Lung (tissue), 12 donors: ENCODE measurements around the gene BTN2A1. TPM values are rescaled to one million over a fixed set of nuclear protein-coding genes. Genes with fewer than 3 reads are reported as not detected.
"Not testable (repeated sequence)": the region's sequence is repeated elsewhere in the genome, so short reads cannot be mapped to it uniquely, and the experiment has no call there.

ENCODE experiments used
- ATAC-seq: fragments of 200-7000 bp; cut with Tn5 transposase; one replicate; pipeline ENCODE4 v1.9.1; 2020; ENCODE audit warnings: moderate number of reproducible peaks; ENCODE audit not compliant: insufficient read depth, low FRiP score
- DNase-seq, 3 donors: peaks; one replicate each; pipeline ENCODE4 v3.0.0-alpha.2; 2013 to 2017
- H3K27ac ChIP-seq, 2 donors: one replicate each; pipeline ENCODE4 v1.5.1; 2013; ENCODE audit warnings: mild to moderate bottlenecking in 2 of 2, moderate library complexity in 2 of 2, control low read depth in 1 of 2, inconsistent platforms in 1 of 2, low read depth in 1 of 2, low read length in 1 of 2
- H3K27me3 ChIP-seq, 3 donors: one replicate each; pipeline ENCODE4 v1.5.1; 2013; ENCODE audit warnings: low read length in 2 of 3; ENCODE audit not compliant: control insufficient read depth in 3 of 3, insufficient read depth in 3 of 3
- H3K36me3 ChIP-seq, 4 donors: one replicate each; pipeline ENCODE4 v1.5.1; 2013; ENCODE audit warnings: low read length in 4 of 4, mild to moderate bottlenecking in 1 of 4, moderate library complexity in 1 of 4; ENCODE audit not compliant: control insufficient read depth in 4 of 4, insufficient read depth in 4 of 4
- H3K4me1 ChIP-seq, 5 donors: one replicate each; pipeline ENCODE4 v1.5.1; 2013; ENCODE audit warnings: low read length in 5 of 5, mild to moderate bottlenecking in 2 of 5, moderate library complexity in 1 of 5; ENCODE audit not compliant: control insufficient read depth in 5 of 5, insufficient read depth in 5 of 5
- H3K4me3 ChIP-seq: one replicate; pipeline ENCODE4 v1.5.1; 2013; ENCODE audit warnings: mild to moderate bottlenecking, control low read depth, moderate library complexity
- H3K9ac ChIP-seq, 2 donors: one replicate each; pipeline ENCODE4 v1.5.1; 2013; ENCODE audit warnings: low read length in 2 of 2, control low read depth in 1 of 2; ENCODE audit not compliant: insufficient read depth in 1 of 2
- H3K9me3 ChIP-seq, 4 donors: one replicate each; pipeline ENCODE4 v1.5.1; 2013; ENCODE audit warnings: low read length in 3 of 4, mild to moderate bottlenecking in 1 of 4, moderate library complexity in 1 of 4; ENCODE audit not compliant: control insufficient read depth in 4 of 4, insufficient read depth in 3 of 4
- WGBS, 2 donors: extraction: QIAGEN DNeasy Blood & Tissue Kit; methylation state at CpG; one replicate each; pipeline ENCODE4 v1.1.7; 2013; 5-methylcytosine and 5-hydroxymethylcytosine counted together
- polyA plus RNA-seq, 2 donors: library from polyadenylated mRNA; stranded (reverse); fragments of 200-250 nt; gene quantifications; one replicate each; pipeline ENCODE4 v1.2.1, GENCODE V29; 2013
- total RNA-seq, 2 donors: library from RNA; depleted of rRNA in 1 of 2; stranded (reverse); fragments of >200 nt in 1 of 2; gene quantifications; one replicate each; pipeline ENCODE4 v1.2.1, GENCODE V29; 2014 to 2021
- TF ChIP-seq, protein P1 (sequence below): IDR thresholded peaks from 2 replicates; pipeline ENCODE4 v1.5.1; 2012; ENCODE audit warnings: mild to moderate bottlenecking; ENCODE audit errors: control extremely low read depth, extremely low read depth
- donor health status: control.
- donor health status: control.
- donor health status: Bipolar disorder and iron deficiency.
- donor health status: healthy.
- donor health status: DM: yes; HTN: yes; CAD: no.

The BTN2A1 gene
- total and polyA plus RNA-seq, 4 donors = 12.4 to 35.3 (median 21.8) TPM

DNA sequence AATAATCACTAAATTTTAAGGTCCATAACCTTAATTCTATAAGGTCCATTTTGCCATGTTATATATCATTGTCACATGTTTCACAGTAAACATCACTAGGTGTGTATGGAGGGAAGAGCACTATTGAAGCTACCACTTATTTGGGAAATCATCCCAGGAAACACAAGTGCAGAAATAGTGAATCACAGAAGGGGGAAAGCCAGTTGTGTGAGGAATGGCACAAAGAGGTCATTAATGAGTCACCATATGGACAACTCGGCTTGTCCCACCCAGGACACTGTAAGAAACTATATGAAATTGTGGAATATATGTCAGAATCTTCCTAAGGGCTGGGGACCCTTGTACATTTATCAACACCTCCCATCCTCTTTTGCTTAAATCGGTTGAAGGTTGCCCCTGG lies 42.0 kb upstream of the BTN2A1 start:
- TF ChIP-seq, protein P1, sequence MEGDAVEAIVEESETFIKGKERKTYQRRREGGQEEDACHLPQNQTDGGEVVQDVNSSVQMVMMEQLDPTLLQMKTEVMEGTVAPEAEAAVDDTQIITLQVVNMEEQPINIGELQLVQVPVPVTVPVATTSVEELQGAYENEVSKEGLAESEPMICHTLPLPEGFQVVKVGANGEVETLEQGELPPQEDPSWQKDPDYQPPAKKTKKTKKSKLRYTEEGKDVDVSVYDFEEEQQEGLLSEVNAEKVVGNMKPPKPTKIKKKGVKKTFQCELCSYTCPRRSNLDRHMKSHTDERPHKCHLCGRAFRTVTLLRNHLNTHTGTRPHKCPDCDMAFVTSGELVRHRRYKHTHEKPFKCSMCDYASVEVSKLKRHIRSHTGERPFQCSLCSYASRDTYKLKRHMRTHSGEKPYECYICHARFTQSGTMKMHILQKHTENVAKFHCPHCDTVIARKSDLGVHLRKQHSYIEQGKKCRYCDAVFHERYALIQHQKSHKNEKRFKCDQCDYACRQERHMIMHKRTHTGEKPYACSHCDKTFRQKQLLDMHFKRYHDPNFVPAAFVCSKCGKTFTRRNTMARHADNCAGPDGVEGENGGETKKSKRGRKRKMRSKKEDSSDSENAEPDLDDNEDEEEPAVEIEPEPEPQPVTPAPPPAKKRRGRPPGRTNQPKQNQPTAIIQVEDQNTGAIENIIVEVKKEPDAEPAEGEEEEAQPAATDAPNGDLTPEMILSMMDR = no peak
- no peak for ATAC-seq

DNA sequence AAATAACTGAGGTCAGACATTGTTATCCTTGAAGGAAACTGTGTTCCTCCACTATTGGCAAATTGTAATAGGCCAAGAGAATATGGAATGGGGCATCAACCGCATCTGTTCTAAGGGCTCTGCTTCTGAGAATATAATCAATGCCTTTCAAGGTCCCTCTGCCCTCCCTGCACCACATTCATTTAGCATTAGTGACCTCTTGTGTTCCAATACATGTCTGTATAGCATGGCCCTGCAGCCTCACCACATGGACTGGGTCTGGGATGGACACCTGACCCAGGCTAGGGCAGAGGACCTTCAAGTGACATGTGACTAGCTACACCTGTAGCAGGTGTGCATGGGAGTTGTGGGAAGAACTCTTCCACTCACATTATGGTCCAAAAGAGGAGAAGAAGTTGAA lies 41.5 kb upstream of the BTN2A1 start:
- no peaks in the 10 kb centered on the region for H3K9me3 ChIP-seq
- peaks cover 0 to 14% (median 0%) of the 10 kb centered on the region in 5 donors for H3K4me1 ChIP-seq
- peaks cover 2 to 14% (median 10%) of the 10 kb centered on the region in 4 donors for H3K36me3 ChIP-seq
- 72 to 100% methylated on average over 1 of the region's 1 CpG for WGBS, 2 donors
- ATAC-seq (no peak), DNase-seq (no peak)
- no peak overlapping the region for H3K27ac ChIP-seq
- TF ChIP-seq, protein P1 = no peak
- H3K4me3 ChIP-seq = no peak overlapping the region
- H3K27me3 ChIP-seq = no peaks in the 10 kb centered on the region
- no peak overlapping the region for H3K9ac ChIP-seq

More for the DNA sequence above, 42.0 kb upstream of the BTN2A1 start:
- DNase-seq = no peak
- H3K4me3 ChIP-seq = no peak overlapping the region
- H3K4me1 ChIP-seq = peaks cover 0 to 11% (median 0%) of the 10 kb centered on the region in 5 donors
- H3K36me3 ChIP-seq = peaks cover 6 to 17% (median 15%) of the 10 kb centered on the region in 4 donors
- no peaks in the 10 kb centered on the region for H3K27me3 ChIP-seq
- H3K9me3 ChIP-seq = no peaks in the 10 kb centered on the region
- H3K9ac ChIP-seq = no peak overlapping the region
- 61 to 98% methylated on average over 2 of the region's 2 CpGs for WGBS, 2 donors
- no peak overlapping the region for H3K27ac ChIP-seq

DNA sequence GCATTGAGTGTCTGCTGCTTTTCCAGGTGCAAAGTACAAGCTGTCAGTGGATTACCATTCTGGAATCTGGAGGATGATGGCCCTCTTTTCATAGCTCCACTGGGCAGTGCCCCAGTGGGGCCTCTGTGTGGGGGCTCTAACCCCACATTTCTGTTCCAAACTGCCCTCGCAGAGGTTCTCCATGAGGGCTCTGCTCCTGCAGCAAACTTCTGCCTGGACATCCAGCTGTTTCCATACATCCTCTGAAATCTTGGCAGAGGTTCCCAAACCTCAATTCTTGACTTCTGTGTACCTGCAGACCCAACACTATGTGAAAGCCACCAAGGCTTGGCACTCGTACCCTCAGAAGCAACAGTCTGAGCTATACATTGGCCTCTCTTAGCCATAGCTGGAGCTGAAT lies 39.7 kb upstream of the BTN2A1 start:
- H3K27me3 ChIP-seq, H3K36me3 ChIP-seq, DNase-seq, H3K27ac ChIP-seq, ATAC-seq, H3K9ac ChIP-seq, H3K4me3 ChIP-seq, H3K9me3 ChIP-seq: not testable (repeated sequence)
- 95 to 97% methylated on average over 2 of the region's 2 CpGs for WGBS, 2 donors
- H3K4me1 ChIP-seq = peaks cover 0 to 24% (median 3%) of the 10 kb centered on the region in 5 donors

DNA sequence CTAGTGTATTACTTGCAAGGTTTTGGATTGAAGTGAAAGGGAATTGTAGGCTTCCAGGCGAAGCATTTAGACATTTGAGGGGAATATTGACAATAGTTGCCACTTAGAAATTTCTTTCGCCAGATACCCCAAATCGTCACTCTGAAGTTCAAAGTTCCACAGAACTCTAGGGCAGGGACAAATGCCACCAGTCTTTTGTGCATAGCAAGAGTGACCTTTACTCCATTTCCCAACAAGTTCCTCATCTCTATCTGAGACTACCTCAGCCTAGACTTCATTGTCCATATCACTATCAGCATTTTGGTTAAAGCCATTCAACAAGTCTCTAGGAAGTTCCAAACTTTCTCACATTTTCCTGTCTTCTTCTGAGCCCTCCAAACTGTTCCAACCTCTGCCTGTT lies 39.0 kb upstream of the BTN2A1 start:
- not testable (repeated sequence) for DNase-seq, H3K9ac ChIP-seq, H3K36me3 ChIP-seq, H3K4me3 ChIP-seq, H3K9me3 ChIP-seq, H3K27me3 ChIP-seq, ATAC-seq, H3K27ac ChIP-seq
- H3K4me1 ChIP-seq = peaks cover 0 to 31% (median 3%) of the 10 kb centered on the region in 5 donors
- WGBS, 2 donors = 97 to 99% methylated on average over 3 of the region's 3 CpGs
